NOMO-1 (cell line): Measurements from ENCODE around the gene ESYT3.
A peak's percentile ranks its signal among the peaks of the same experiment; 100 is the strongest.

Experiments used
- DNase-seq, 2 experiments: peaks; one replicate each; lab custom pipeline; 2025; ENCODE audit not compliant: unreplicated experiment in 2 of 2; lab: John Stamatoyannopoulos, UW

The ESYT3 gene

GRCh38 chr3:138459619-138460535 is 25.5 kb downstream of the ESYT3 start:
- no peak for DNase-seq

- DNase-seq: no peak
These were observed 26.3 kb downstream of the ESYT3 start for GRCh38 chr3:138460536-138461205.

GRCh38 chr3:138461246-138461645 is 26.8 kb downstream of the ESYT3 start:
- no peak for DNase-seq

GRCh38 chr3:138461896-138462295 is 27.5 kb downstream of the ESYT3 start:
- DNase-seq: no peak

GRCh38 chr3:138463724-138464490 is 29.5 kb downstream of the ESYT3 start:
- no peak for DNase-seq

- no peak for DNase-seq
These were observed 30.1 kb downstream of the ESYT3 start for GRCh38 chr3:138464491-138464860.

GRCh38 chr3:138465451-138465850 is 31.0 kb downstream of the ESYT3 start:
- no peak for DNase-seq

GRCh38 chr3:138465925-138466324 is 31.5 kb downstream of the ESYT3 start:
- DNase-seq: no peak

GRCh38 chr3:138467931-138468330 is 33.5 kb downstream of the ESYT3 start:
- DNase-seq: no peak

GRCh38 chr3:138468451-138468850 is 34.0 kb downstream of the ESYT3 start:
- DNase-seq: no peak

- DNase-seq: no peak
These were observed 34.5 kb downstream of the ESYT3 start for GRCh38 chr3:138468886-138469285.

GRCh38 chr3:138469874-138470273 is 35.5 kb downstream of the ESYT3 start:
- DNase-seq: no peak

- DNase-seq: no peak
These were observed 36.3 kb downstream of the ESYT3 start for GRCh38 chr3:138470687-138471086.

- no peak for DNase-seq
These were observed 37.1 kb downstream of the ESYT3 start for GRCh38 chr3:138471481-138471880.

GRCh38 chr3:138472141-138472825 is 37.9 kb downstream of the ESYT3 start:
- DNase-seq: no peak

GRCh38 chr3:138473391-138473790 is 39.0 kb downstream of the ESYT3 start:
- no peak for DNase-seq

- no peak for DNase-seq
These were observed 39.7 kb downstream of the ESYT3 start for GRCh38 chr3:138474163-138474562.

- DNase-seq: no peak
These were observed 42.1 kb downstream of the ESYT3 start for GRCh38 chr3:138476526-138476925.

- DNase-seq: no peak
These were observed 42.7 kb downstream of the ESYT3 start for GRCh38 chr3:138477120-138477519.

GRCh38 chr3:138477801-138478200 is 43.4 kb downstream of the ESYT3 start:
- no peak for DNase-seq

- DNase-seq: peak; percentile 34 to 69
These were observed 45.0 kb downstream of the ESYT3 start for GRCh38 chr3:138479438-138479863.
